Astrocyte (in vitro differentiated cells and primary cell): ENCODE results near the gene DOCK1.

Experiments used
- CTCF ChIP-seq: IDR thresholded peaks from 2 replicates; pipeline ENCODE4 v1.5.1; 2011; ENCODE audit warnings: low read depth, mild to moderate bottlenecking, inconsistent platforms, low read length, moderate library complexity; ENCODE audit not compliant: insufficient read depth
- EZH2 ChIP-seq: IDR thresholded peaks from 2 replicates; pipeline ENCODE4 v1.6.1; 2012; ENCODE audit warnings: mild to moderate bottlenecking, low read length, inconsistent platforms; ENCODE audit not compliant: insufficient read depth

GRCh38 chr10:127498087-127498486, 592.9 kb downstream of the DOCK1 start:
- TF ChIP-seq CTCF (no peak), EZH2 (no peak)
